ENCODE data around the gene GET4. TPM values are rescaled to one million over a fixed set of nuclear protein-coding genes. Genes with fewer than 3 reads are reported as not detected.
A peak's percentile ranks its signal among the peaks of the same experiment; 100 is the strongest.

GET4 gene
- total and polyA plus RNA-seq, 5 experiments from 2014 or later = 23.0 to 64.1 (median 34.6) TPM

DNA sequence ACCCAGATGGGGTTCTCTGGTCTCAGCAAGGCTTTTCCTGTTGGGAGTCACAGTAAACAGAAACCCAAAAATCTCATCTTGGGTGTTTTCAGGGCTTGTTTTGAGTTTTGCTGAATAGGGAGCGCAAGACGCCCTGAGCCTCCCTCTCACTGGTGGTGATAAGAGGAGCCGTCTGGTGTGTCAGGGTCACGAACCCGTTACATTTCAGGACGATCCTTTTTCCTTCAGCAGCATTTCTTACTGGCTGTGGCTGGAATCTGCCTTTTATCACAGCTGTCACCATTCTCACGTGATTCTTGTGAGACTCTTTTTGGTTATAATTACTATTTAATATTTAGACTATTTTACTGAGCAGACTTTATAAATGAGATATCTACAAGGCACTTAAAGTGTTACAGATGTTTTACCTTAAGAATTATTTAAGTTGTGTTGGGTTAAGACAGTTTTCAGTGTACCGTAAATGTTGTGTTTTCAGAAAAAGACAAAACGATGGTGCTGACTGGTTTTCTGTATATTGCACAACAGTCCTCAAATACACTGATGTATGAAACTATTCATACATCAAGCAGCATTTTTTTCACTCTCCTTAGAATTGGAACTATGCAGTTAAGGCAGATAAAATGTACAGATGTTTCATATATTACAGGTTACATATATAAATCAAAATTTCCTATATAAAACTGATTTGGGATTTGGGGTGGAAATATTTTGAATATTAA, 2.2 kb upstream of the GET4 start:
- Mint-ChIP-seq H3K27ac (peak overlapping the region in 5 of 10 donors; percentile 4 to 80 (median 70)), H3K4me1 (peaks cover 8 to 30% (median 23%) of the 10 kb centered on the region in 4 donors), H3K27me3 (no peaks in the 10 kb centered on the region), H3K4me3 (no peak overlapping the region), H3K36me3 (peaks cover 0 to 34% (median 8%) of the 10 kb centered on the region in 3 donors), H3K9me3 (no peaks in the 10 kb centered on the region)
- DNase-seq = no peak
- POLR2A ChIA-PET = interaction anchor here (1.1 to 1.4 kb wide), 2 partner anchors 86 to 88 kb away, joined by 4 to 5 read pairs; no protein-coding TSS in a partner anchor
- no peak for ATAC-seq

DNA sequence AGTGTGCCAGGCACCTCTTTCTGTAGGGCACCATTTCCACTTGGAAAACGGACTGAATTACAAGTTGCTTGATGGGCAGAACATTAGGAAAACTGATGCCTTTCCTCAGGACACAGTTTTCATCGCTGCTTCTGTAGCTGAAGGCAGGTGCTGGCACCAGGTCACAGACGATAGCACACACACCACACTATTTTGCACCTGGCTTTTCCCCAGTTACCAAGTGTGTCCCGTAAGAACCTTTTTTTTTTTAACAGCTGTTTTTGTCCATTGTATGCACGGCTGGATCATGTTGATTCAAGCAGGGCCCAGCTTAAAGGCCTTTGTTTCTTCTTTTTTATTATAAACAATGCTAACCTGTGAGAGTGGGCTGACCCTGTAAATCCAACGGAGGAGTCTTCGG, 1.3 kb upstream of the GET4 start:
- H3K36me3 Mint-ChIP-seq = peaks cover 0 to 31% (median 5%) of the 10 kb centered on the region in 3 donors
- peak overlapping the region in 4 of 10 donors; percentile 38 to 52 (median 42) for H3K4me3 Mint-ChIP-seq
- DNase-seq (no peak), ATAC-seq (no peak)
- no peaks in the 10 kb centered on the region for H3K9me3 Mint-ChIP-seq
- peak overlapping the region in 8 of 10 donors; percentile 11 to 77 (median 54) for H3K27ac Mint-ChIP-seq
- POLR2A ChIA-PET = interaction anchor here (0.8 to 2.6 kb wide), 10 partner anchors 44 to 726 kb away, joined by 3 to 15 read pairs (median 4); partner anchors contain the start of gene COX19
- H3K27me3 Mint-ChIP-seq = no peaks in the 10 kb centered on the region
- peaks cover 7 to 35% (median 29%) of the 10 kb centered on the region in 4 donors for H3K4me1 Mint-ChIP-seq

DNA sequence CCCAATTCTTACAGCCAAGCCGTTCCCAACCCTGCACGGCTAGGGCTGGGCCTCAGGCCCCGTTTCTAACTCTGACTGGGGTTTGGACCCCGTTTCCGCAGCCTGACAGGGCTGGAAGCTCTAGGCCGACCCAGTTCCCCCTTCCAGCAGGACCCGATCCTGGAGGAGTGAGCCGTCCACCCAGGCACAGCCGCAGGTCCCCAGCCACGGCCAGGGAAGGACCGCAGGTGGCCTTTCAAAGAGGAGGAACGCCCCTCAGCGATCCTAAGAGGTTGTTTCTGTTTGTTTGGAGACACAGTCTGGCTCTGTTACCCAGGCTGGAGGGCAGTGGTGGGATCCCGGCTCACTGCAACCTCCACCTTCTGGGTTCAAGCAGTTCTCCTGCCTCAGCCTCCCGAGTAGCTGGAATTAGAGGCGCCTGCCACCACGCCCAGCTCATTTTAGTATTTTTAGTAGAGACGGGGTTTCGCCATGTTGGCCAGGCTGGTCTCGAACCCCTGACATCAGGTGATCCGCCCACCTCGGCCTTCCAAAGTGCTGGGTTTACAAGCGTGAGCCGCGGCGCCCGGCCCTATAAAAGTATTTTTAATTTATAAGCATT, 778 bp upstream of the GET4 start:
- no peak for ATAC-seq
- Mint-ChIP-seq H3K4me3 (peak overlapping the region in 5 of 10 donors; percentile 15 to 60 (median 33)), H3K36me3 (peaks cover 0 to 27% (median 5%) of the 10 kb centered on the region in 3 donors), H3K27ac (peak overlapping the region in 6 of 10 donors; percentile 34 to 77 (median 58)), H3K4me1 (peaks cover 7 to 40% (median 31%) of the 10 kb centered on the region in 4 donors), H3K9me3 (no peaks in the 10 kb centered on the region), H3K27me3 (no peaks in the 10 kb centered on the region)
- POLR2A ChIA-PET = interaction anchor here (0.6 to 2.6 kb wide), 16 partner anchors 25 to 727 kb away, joined by 3 to 15 read pairs (median 3); partner anchors contain the start of gene COX19
- peak in 1 of 10 donors; percentile 11 for DNase-seq

DNA sequence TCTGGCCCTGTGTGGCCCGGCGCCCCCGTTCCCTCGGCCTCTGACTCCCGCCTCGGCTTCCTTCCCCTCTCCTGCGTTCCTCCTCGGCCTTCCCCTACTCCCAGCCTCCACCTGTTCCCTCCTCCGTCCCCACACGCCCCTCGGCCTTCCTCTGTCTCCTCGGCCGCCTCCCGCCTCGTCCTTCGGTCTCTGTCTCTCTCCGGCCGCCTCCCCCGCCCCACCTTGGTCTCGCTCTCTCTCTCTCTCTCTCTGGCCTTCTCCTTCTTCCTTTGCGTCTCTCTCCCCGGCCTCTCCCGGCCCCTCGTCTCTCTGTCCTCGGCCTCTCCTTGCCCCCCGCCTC, 588 bp downstream of the GET4 start:
- ATAC-seq = peak; percentile 0 to 12
- no peak for DNase-seq
- H3K27me3 Mint-ChIP-seq = no peaks in the 10 kb centered on the region
- no peaks in the 10 kb centered on the region for H3K9me3 Mint-ChIP-seq
- peak overlapping the region; percentile 71 to 97 (median 90) for H3K27ac Mint-ChIP-seq
- H3K36me3 Mint-ChIP-seq = peaks cover 0 to 16% (median 5%) of the 10 kb centered on the region in 3 donors
- H3K4me3 Mint-ChIP-seq = peak overlapping the region; percentile 83 to 95 (median 89)
- H3K4me1 Mint-ChIP-seq = peaks cover 10 to 48% (median 37%) of the 10 kb centered on the region in 4 donors
- POLR2A ChIA-PET = interaction anchor here (0.9 to 2.6 kb wide), 9 partner anchors 11 to 525 kb away, joined by 4 to 15 read pairs (median 6); partner anchors contain the start of genes COX19 and SUN1

DNA sequence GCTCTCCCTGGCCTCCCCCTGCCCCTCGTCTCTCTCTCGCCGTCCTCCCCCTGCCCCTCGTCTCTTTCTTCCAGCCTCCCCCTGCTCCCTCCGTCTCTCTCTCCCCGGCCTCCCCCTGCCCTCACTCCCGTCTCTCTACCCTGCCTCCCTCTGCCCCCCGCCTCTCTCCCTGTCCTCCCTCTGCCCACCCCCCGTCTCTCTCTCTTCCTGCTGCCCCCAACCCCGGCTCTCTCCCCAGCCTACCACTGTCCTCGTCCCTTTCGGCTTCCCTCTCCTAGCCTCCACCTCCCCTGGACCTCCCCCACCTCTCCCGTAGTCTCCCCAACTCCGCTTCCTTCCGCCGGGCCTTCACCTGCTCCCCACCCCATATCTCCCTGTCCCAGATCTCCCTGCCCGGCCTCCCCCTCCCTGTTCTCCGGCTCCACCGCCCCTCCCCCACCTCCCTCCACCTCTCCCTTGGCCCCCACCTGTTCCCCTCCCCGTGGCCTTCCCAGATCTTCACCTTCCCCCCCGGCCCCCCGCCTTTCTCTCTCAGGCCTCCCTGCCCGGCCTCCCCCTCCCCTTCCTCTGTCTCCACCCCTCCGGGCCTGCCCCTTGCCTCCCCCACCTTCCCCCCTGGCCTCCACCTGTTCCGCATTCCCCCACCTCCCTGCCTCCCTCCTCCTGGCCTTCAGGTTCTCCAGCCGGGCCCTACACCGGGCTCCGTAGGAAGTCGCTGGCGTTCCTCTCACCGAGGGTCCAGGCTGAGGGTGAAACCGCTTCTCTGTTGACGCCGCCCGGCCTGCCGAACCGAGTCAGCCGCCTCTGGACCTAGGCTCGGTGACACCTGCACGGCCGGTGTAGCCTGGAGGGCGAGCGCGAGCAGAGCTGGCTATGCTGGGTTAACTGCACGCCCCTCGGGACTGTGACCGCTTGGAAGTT, 1.2 kb downstream of the GET4 start:
- no peaks in the 10 kb centered on the region for H3K9me3 Mint-ChIP-seq
- peaks cover 12 to 50% (median 40%) of the 10 kb centered on the region in 4 donors for H3K4me1 Mint-ChIP-seq
- H3K27me3 Mint-ChIP-seq = no peaks in the 10 kb centered on the region
- H3K27ac Mint-ChIP-seq = peak overlapping the region; percentile 71 to 97 (median 90)
- peak overlapping the region; percentile 84 to 95 (median 89) for H3K4me3 Mint-ChIP-seq
- ATAC-seq (no peak), DNase-seq (peak in 1 of 10 donors; percentile 5)
- peaks cover 0 to 10% (median under 1%) of the 10 kb centered on the region in 3 donors for H3K36me3 Mint-ChIP-seq
- POLR2A ChIA-PET = interaction anchor here (1.0 to 2.6 kb wide), 7 partner anchors 11 to 526 kb away, joined by 4 to 15 read pairs (median 7); partner anchors contain the start of gene COX19

DNA sequence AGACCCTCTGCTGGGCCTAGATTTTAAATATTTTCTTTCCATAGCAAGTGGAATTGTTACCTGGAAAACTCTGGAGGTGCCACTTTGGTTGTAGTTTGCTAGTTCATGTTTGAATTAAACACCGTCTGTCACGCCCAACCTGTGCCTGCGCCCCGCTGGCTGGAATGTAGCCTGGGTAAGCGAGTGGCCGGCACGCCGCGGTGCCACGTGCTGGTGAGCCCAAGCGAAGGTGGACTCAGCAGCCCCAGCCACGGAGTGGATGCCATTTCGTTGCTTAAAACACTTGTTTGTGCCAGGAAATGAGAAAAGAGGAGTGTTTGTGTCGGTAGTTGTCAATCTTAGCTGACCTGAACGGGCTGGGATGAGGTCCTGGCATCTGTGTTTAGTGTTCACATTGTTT, 2.7 kb downstream of the GET4 start:
- peak overlapping the region in 7 of 10 donors; percentile 35 to 79 (median 59) for H3K27ac Mint-ChIP-seq
- H3K4me3 Mint-ChIP-seq = peak overlapping the region; percentile 32 to 88 (median 66)
- peaks cover 14 to 52% (median 32%) of the 10 kb centered on the region in 4 donors for H3K4me1 Mint-ChIP-seq
- ATAC-seq (no peak), DNase-seq (no peak)
- no peaks in the 10 kb centered on the region for H3K27me3 Mint-ChIP-seq
- peaks cover 0 to 4% (median 0%) of the 10 kb centered on the region in 3 donors for H3K36me3 Mint-ChIP-seq
- no peaks in the 10 kb centered on the region for H3K9me3 Mint-ChIP-seq
- POLR2A ChIA-PET = interaction anchor here (0.7 kb wide), 1 partner anchor 12 kb away, joined by 3 read pairs; no protein-coding TSS in a partner anchor

DNA sequence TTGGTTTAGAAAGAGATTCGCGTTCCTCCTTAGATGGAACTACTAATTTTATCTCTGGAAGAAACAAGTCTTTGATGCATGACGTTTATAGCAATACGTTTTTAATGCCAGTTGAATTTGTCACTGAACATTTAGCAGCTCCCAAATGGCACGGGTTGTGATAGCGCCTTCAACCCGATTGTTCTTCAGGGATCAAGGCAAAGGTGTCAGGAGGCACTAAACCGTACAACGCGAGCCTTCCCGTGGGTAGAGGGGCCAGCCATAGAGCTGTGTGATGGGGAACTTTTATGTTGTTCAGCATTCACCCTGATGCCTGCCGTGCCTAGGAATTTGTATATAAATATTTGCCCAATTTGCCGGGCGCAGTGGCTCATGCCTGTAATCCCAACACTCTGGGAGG, 3.4 kb downstream of the GET4 start:
- ATAC-seq (no peak), DNase-seq (no peak)
- Mint-ChIP-seq H3K27ac (peak overlapping the region in 3 of 10 donors; percentile 4 to 68 (median 11)), H3K36me3 (peaks cover 0 to 4% (median 0%) of the 10 kb centered on the region in 3 donors), H3K27me3 (no peaks in the 10 kb centered on the region), H3K4me1 (peaks cover 16 to 57% (median 33%) of the 10 kb centered on the region in 4 donors), H3K4me3 (peak overlapping the region in 4 of 10 donors; percentile 15 to 88 (median 72)), H3K9me3 (no peaks in the 10 kb centered on the region)
- POLR2A ChIA-PET = interaction anchor here (0.7 kb wide), 1 partner anchor 12 kb away, joined by 3 read pairs; no protein-coding TSS in a partner anchor

DNA sequence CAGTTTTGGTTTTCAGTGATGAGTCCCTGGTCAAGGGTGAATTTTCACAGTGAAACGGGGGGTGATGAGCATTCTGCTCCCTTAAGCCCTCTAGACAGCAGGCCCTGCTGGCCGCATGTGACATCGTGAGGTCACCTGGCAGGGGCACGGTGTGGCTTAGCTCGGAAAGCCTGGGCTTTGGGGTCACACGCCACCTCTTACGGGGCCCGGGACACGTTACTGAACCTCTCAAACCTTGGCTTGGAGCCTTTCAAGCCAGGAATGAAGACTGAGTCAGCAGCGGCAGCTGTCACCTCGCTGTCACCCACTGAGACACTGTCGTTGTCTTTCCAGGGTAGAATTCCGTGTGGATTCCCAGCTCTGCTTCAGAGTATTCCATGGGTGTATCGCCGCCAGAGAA, 4.1 kb downstream of the GET4 start:
- POLR2A ChIA-PET = no interaction called here
- ATAC-seq = no peak
- Mint-ChIP-seq H3K4me1 (peaks cover 17 to 61% (median 32%) of the 10 kb centered on the region in 4 donors), H3K4me3 (peak overlapping the region in 2 of 10 donors; percentile 15 to 35), H3K27me3 (no peaks in the 10 kb centered on the region), H3K9me3 (no peaks in the 10 kb centered on the region), H3K27ac (peak overlapping the region in 1 of 10 donors; percentile 18), H3K36me3 (peaks cover 0 to 4% (median 0%) of the 10 kb centered on the region in 3 donors)
- no peak for DNase-seq

DNA sequence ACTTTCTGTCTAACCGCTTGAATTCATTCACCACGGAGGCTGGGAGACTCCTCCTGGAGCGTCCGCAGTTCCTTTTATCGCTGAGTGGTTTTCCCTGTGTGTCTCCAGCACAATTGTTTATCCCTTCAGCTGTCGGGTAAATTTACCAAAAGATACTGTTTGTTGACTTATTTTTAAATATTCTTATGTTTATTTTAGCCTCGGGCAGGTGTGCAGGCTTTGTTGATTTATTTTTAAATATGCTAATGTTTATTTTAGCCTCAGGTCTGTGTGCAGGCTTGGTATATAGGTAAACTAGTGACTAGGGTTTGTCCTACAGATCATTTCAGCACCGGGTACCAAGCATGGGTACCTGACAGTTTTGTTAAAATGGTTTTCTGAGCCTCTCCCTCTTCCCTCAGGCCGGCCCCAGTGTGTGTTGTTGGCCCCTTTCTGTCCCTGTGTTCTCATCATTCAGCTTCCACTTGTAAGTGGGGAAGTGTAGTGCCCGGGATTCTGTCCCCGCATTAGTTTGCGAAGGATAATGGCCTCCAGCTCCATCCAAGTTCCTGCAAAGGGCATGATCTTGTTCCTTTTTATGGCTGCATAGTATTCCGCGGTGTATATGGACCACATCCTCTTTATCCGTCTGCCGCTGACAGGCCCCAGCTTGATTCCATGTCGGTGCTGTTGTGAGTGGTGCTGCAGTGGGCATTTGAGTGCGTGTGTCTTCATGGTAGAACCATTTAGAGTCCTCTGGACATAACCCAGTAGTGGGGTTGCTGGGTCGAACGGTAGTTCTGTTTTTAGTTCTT, 5.3 kb downstream of the GET4 start:
- Mint-ChIP-seq H3K9me3 (no peaks in the 10 kb centered on the region), H3K4me3 (peak overlapping the region in 1 of 10 donors; percentile 11), H3K27me3 (no peaks in the 10 kb centered on the region), H3K4me1 (peaks cover 17 to 67% (median 34%) of the 10 kb centered on the region in 4 donors), H3K27ac (peak overlapping the region in 1 of 10 donors; percentile 43), H3K36me3 (peaks cover 0 to 8% (median 0%) of the 10 kb centered on the region in 3 donors)
- DNase-seq (no peak), ATAC-seq (no peak)
- POLR2A ChIA-PET = no interaction called here

DNA sequence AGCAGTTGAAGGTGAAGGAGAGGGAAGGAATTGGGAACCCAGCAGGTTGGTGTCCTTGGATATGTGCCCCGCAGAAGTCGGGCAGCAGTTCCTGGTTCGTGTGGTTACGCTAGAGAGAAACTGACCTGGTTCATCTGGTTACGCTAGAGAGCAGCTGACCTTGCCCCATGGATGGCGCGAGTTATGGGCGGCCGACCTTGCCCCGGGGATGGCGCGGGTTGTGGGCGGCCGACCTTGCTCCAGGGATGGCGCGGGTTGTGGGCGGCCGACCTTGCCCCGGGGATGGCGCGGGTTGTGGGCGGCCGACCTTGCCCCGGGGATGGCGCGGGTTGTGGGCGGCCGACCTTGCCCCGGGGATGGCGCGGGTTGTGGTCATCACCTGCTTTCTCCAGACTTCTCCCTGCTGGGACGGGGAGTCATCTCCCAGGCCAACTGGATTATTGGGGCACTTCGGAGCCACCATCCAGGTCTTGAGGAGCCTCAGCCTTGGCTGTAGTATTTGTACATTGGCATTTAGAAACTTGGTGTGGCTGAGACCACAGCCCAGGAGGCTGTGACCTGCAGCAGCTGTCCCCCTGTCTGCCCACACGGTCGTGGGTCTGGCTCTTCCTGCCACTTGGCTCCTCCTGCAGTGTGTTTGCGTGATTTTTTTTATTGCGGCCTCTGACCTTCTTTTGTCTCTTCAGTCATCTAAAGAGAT, 6.1 kb downstream of the GET4 start:
- H3K4me3 Mint-ChIP-seq = peak overlapping the region in 1 of 10 donors; percentile 42
- no peaks in the 10 kb centered on the region for H3K27me3 Mint-ChIP-seq
- peaks cover 17 to 67% (median 34%) of the 10 kb centered on the region in 4 donors for H3K4me1 Mint-ChIP-seq
- no peaks in the 10 kb centered on the region for H3K9me3 Mint-ChIP-seq
- POLR2A ChIA-PET = no interaction called here
- H3K36me3 Mint-ChIP-seq = peaks cover 0 to 10% (median 0%) of the 10 kb centered on the region in 3 donors
- ATAC-seq (no peak), DNase-seq (no peak)
- peak overlapping the region in 1 of 10 donors; percentile 43 for H3K27ac Mint-ChIP-seq

All from naive thymus-derived CD8-positive, alpha-beta T cell (primary cell).